Epithelial cell of esophagus (primary cell): ENCODE measurements around the gene HSPA8.

Experiments
- DNase-seq: peaks from one replicate; pipeline ENCODE4 v3.0.0; 2010; ENCODE audit warnings: low read depth
- H3K4me3 ChIP-seq: 2 replicates; pipeline ENCODE4 v1.5.1; 2011; ENCODE audit warnings: mild to moderate bottlenecking, low read length, control low read depth
- TF ChIP-seq, protein P1 (sequence below): IDR thresholded peaks from 2 replicates; pipeline ENCODE4 v1.5.1; 2011; ENCODE audit warnings: low read depth, mild to moderate bottlenecking, low read length, control low read depth, inconsistent platforms; ENCODE audit not compliant: insufficient read depth; ENCODE audit errors: missing control alignments

Gene HSPA8

DNA sequence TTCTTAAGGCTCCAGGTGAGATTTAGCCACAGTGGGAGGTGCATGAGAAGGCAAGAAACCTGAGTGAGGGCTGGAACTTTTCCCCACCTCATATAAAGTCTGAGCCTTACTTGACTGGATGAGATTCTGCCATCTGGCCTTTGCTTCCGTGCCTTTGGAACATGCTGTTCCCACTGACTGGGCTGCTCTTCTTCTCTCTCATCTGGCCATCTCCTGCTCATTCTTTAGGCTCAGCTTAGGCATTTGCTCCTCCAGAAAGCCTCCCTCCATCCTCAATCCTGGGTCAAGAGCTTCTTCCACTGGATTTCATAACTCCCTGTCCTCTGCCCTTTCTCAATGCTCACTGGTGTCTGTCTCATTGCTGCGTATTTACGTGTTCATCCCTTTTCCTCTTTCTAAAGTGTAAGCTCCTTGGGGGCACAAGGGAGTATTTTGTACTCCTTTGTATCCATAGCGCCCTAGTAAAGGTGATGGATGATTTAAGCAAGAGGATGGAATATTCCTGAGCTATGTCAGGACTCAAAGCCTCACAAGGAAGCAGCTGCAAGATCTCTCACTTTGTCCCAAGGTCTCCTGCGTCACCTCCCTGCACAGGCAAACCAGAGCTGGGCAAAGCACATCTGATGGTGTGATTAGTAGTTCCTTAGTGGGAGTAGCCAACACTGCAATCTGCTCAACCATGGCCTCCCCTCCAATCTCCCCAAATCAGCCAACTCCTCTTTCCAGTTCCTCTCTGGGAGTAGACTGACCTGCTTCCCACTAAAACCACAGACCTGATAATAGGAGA is 15.3 kb downstream of the HSPA8 start:
- DNase-seq = no peak
- TF ChIP-seq, protein P1, sequence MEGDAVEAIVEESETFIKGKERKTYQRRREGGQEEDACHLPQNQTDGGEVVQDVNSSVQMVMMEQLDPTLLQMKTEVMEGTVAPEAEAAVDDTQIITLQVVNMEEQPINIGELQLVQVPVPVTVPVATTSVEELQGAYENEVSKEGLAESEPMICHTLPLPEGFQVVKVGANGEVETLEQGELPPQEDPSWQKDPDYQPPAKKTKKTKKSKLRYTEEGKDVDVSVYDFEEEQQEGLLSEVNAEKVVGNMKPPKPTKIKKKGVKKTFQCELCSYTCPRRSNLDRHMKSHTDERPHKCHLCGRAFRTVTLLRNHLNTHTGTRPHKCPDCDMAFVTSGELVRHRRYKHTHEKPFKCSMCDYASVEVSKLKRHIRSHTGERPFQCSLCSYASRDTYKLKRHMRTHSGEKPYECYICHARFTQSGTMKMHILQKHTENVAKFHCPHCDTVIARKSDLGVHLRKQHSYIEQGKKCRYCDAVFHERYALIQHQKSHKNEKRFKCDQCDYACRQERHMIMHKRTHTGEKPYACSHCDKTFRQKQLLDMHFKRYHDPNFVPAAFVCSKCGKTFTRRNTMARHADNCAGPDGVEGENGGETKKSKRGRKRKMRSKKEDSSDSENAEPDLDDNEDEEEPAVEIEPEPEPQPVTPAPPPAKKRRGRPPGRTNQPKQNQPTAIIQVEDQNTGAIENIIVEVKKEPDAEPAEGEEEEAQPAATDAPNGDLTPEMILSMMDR = no peak
- H3K4me3 ChIP-seq = no peak overlapping the region

DNA sequence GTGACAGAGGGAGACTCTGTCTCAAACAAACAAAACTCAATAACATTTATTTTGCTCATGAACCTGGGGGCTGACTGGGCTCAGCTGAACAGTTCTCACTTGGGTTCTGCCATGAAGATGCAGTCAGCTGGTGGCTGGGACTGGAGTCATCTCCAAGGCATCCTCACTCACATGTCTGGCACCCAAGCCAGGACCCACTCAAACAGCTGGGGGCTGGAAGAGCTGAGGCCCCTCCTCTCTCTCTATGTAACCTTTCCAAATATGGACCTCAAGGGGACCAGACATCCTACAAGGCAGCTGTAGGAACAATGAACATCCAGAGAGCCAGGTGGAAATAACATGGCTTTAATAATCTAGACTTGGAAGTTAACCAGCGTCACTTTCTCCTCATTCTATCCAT is 16.8 kb downstream of the HSPA8 start:
- H3K4me3 ChIP-seq = no peak overlapping the region
- TF ChIP-seq, protein P1 = no peak
- DNase-seq = no peak

DNA sequence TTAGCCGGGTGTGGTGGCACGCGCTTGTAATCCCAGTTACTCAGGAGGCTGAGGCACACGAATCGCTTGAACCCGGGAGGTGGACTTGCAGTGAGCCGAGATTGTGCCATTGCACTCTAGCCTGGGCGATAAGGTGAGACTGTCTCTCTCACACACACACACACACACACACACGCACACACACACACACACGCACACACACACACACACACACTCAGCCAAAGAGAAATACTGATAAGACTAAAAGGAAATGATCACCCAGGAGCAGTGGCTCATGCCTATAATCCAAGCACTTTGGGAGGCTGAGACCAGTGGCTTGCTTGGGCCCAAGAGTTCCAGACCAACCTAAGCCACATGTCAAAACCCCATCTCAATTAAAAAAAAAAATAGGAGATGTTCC is 20.8 kb downstream of the HSPA8 start:
- no peak overlapping the region for H3K4me3 ChIP-seq
- no peak for DNase-seq
- TF ChIP-seq, protein P1 = no peak

DNA sequence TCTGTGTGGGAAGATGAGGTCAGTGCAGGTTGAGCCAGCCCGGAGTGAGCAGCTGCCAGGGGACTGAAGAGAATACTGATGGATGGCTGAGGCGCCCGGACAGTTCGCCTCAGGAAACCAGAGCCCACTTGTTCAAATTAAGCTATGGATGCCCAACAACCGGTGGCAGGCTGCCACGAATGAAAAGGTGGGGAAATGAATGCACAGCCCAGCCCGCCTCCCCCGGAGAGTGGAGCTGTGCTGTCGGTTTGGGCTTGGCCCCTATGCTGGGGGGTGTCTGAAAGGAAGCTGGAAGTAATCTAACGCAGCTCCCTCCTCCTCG is 21.9 kb downstream of the HSPA8 start:
- no peak overlapping the region for H3K4me3 ChIP-seq
- DNase-seq = no peak
- TF ChIP-seq, protein P1 = no peak

DNA sequence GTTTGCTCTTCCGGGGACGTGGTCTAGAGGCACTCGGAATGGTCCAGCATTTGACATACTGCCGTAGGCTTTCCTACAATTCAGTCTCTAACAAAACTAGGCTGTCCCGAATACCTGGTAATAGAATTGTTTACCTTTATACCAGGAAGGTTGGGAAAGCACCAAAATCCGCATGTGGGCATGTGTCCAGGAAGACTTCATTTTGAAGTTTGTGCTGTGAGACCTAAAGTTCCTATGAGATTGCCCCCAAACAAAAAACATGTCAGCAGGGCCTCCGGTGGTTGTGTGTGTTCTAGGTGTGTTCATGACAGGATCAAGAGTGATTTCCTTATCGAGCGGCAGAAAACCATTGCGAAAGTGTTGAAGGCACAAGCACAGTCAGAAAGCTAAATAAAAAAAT is 26.1 kb downstream of the HSPA8 start:
- peak; percentile 33 for DNase-seq
- TF ChIP-seq, protein P1 = no peak
- no peak overlapping the region for H3K4me3 ChIP-seq

DNA sequence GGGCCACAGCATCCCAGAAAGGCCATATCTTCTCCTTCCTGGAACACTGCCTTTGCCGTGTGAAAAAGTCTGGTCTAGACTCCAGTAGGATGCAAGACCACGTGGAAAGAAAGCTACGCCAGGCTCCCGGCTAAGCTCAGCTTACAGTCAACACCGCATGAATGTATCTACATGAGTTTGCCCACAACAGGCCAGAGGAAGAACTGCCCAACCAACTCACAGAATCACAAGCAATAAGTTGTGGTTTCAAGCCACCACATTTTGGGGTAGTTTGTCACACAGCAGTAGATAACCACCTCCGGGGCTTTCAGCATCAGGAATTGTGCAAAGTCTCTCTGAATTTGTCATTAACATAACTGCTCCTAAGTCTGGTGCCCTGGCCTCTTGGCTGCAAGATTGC is 27.3 kb downstream of the HSPA8 start:
- no peak for DNase-seq
- H3K4me3 ChIP-seq = no peak overlapping the region
- TF ChIP-seq, protein P1 = no peak

DNA sequence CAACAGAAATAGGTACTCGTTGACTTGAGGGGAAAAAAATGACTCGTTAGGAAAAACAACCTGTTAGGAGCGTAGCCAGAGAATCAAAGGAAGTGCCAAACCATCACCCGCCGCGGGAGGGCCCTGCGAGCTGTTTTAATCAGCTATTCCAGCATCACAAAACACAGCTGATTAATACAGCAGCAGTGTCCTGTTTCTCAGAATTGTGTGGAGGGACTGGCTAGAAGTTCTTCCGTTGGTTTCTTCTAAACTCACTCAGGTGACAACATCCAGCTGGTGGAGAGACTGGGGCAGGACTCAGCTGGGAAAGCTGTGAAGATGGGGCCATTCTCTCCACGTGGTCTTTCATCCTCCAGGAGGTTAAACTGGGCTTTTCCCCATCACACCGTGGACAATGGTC is 28.0 kb downstream of the HSPA8 start:
- H3K4me3 ChIP-seq = no peak overlapping the region
- TF ChIP-seq, protein P1 = peak; percentile 32
- DNase-seq = peak; percentile 33
